Measurements from ENCODE around the gene LONP1.
A peak's percentile ranks its signal among the peaks of the same experiment; 100 is the strongest.
"Not testable (repeated sequence)": the region's sequence is repeated elsewhere in the genome, so short reads cannot be mapped to it uniquely, and the experiment has no call there.

LONP1 gene

DNA sequence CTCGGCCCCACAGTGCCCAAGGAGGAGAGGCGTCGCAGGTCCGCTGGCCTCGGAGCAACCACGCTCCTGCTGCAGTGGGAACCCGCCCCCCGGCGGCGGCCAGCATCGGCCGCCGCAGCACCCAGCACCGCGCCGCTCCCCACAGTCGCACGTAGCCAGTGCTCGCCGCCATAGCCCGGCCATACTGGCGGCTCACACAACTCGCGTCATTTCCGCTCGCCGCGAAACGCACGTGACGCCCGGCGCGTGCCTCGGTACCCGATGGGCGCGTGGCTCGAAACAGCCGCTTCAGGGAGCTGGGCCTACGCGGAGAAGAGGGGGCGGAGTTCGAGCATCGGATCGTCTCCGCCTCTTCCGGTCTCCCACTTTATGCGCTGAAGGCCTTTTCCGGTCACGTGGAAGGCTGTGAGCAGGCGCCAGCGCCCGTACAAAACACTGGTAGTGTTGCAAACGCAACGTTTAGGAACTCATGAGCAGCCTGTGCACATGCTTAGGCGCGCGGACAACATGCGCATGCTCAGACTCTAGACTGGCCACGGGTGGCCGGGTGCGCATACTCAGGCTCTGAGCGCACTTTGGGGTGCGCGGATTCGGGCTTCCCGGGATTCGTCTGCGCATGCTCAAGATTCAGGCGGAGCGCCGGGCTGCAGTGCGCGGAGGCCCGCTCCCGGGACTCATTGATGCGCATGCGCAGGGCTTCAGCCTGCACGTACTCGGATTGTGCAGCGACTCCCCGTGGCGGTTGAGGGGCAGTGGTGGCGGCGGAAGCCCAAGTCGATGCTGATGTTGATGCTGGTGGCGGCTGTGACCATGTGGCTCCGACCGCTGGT lies at the start of gene LONP1, which contains the start of gene CATSPERD:
TSS of gene LONP1 (minus strand) at position 186 of the 830 bp plus-strand sequence. CDS start at position 172, 14 bp downstream.
TSS of gene CATSPERD (plus strand) at position 677 of the 830 bp plus-strand sequence. CDS start at position 778, 101 bp downstream.
- Histone ChIP-seq H3K36me3 (ENCODE audit: insufficient read depth, low read length) (peaks cover 3% of the 10 kb centered on the region; the same call in 1 of the 2 replicates), H3K4me1 (ENCODE audit: insufficient read depth, low read length) (no peaks in the 10 kb centered on the region; the same call in 1 of the 2 replicates), H3K9me3 (ENCODE audit: control insufficient read depth, insufficient read depth, low read length) (no peaks in the 10 kb centered on the region), H3K9ac (ENCODE audit: low read depth, low read length) (peak within 1 kb of the TSS; percentile 99)

GRCh38 chr19:5767949-5768348 lies 48.0 kb upstream of the LONP1 start:
- Histone ChIP-seq H3K36me3 (ENCODE audit: insufficient read depth, low read length) (no peaks in the 10 kb centered on the region), H3K9me3 (ENCODE audit: control insufficient read depth, insufficient read depth, low read length) (no peaks in the 10 kb centered on the region), H3K9ac (ENCODE audit: low read depth, low read length) (no peak overlapping the region), H3K4me1 (ENCODE audit: insufficient read depth, low read length) (no peaks in the 10 kb centered on the region)

- no peaks in the 10 kb centered on the region for H3K4me1 ChIP-seq (ENCODE audit: insufficient read depth, low read length)
- H3K9me3 ChIP-seq (ENCODE audit: control insufficient read depth, insufficient read depth, low read length): no peaks in the 10 kb centered on the region
- H3K9ac ChIP-seq (ENCODE audit: low read depth, low read length): no peak overlapping the region
- H3K36me3 ChIP-seq (ENCODE audit: insufficient read depth, low read length): no peaks in the 10 kb centered on the region
Observed at GRCh38 chr19:5765220-5765619, 45.3 kb upstream of the LONP1 start.

- H3K4me1 ChIP-seq (ENCODE audit: insufficient read depth, low read length): no peaks in the 10 kb centered on the region
- no peaks in the 10 kb centered on the region for H3K9me3 ChIP-seq (ENCODE audit: control insufficient read depth, insufficient read depth, low read length)
- no peak overlapping the region for H3K9ac ChIP-seq (ENCODE audit: low read depth, low read length)
- no peaks in the 10 kb centered on the region for H3K36me3 ChIP-seq (ENCODE audit: insufficient read depth, low read length)
Observed at GRCh38 chr19:5762608-5763217, 42.8 kb upstream of the LONP1 start.

DNA sequence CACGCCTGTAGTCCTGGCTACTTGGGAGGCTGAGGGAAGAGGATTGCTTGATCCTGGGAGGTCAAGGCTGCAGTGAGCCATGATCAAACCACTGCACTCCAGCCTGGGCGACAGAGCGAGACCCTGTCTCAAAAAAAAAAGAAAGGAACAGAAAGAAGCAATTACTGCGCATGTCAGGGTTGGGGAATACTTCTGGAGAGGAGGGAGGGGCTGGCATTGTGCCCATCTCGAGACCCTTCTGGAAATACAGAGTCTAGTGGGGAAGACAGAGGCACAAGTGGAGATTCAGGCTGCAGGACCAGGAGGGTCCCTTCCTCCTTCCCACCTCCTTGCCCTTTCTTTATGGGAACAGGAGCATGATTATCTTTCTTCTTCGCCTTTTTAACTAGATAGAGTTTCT lies 33.8 kb upstream of the LONP1 start:
- no peak overlapping the region for H3K9ac ChIP-seq (ENCODE audit: low read depth, low read length)
- no peaks in the 10 kb centered on the region for H3K4me1 ChIP-seq (ENCODE audit: insufficient read depth, low read length)
- H3K36me3 ChIP-seq (ENCODE audit: insufficient read depth, low read length): no peaks in the 10 kb centered on the region
- no peaks in the 10 kb centered on the region for H3K9me3 ChIP-seq (ENCODE audit: control insufficient read depth, insufficient read depth, low read length)

DNA sequence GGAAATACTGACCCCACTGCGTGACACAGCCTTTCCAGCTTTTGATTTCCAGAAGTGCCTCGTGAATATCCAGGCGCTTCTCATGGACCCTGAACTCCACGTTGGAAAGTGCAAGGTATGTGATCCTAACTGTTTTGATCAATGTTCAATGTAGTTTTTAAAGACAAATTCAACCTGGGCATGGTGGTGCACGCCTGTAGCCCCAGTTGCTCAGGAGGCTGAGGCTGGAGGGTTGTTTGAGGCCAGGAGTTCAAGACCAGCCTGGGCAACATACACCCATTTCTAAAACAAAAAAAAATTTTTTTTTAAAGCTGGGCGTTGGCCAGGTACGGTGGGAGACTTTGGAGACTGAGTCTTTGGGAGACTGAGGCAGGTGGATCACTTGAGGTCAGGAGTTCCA lies 31.8 kb upstream of the LONP1 start:
- no peak overlapping the region for H3K9ac ChIP-seq (ENCODE audit: low read depth, low read length)
- H3K36me3 ChIP-seq (ENCODE audit: insufficient read depth, low read length): no peaks in the 10 kb centered on the region
- no peaks in the 10 kb centered on the region for H3K9me3 ChIP-seq (ENCODE audit: control insufficient read depth, insufficient read depth, low read length)
- H3K4me1 ChIP-seq (ENCODE audit: insufficient read depth, low read length): no peaks in the 10 kb centered on the region

GRCh38 chr19:5749505-5749904 lies 29.6 kb upstream of the LONP1 start:
- H3K9me3 ChIP-seq (ENCODE audit: control insufficient read depth, insufficient read depth, low read length): no peaks in the 10 kb centered on the region
- no peaks in the 10 kb centered on the region for H3K4me1 ChIP-seq (ENCODE audit: insufficient read depth, low read length)

GRCh38 chr19:5748920-5749319 lies 29.0 kb upstream of the LONP1 start:
- H3K9me3 ChIP-seq (ENCODE audit: control insufficient read depth, insufficient read depth, low read length); H3K9ac ChIP-seq (ENCODE audit: low read depth, low read length); H3K36me3 ChIP-seq (ENCODE audit: insufficient read depth, low read length); H3K4me1 ChIP-seq (ENCODE audit: insufficient read depth, low read length): not testable (repeated sequence)

More at GRCh38 chr19:5749505-5749904, 29.6 kb upstream of the LONP1 start:
- Histone ChIP-seq H3K9ac (ENCODE audit: low read depth, low read length) (no peak overlapping the region), H3K36me3 (ENCODE audit: insufficient read depth, low read length) (no peaks in the 10 kb centered on the region)

GRCh38 chr19:5744999-5745398 lies 25.1 kb upstream of the LONP1 start:
- H3K36me3 ChIP-seq (ENCODE audit: insufficient read depth, low read length): not testable (repeated sequence)

DNA sequence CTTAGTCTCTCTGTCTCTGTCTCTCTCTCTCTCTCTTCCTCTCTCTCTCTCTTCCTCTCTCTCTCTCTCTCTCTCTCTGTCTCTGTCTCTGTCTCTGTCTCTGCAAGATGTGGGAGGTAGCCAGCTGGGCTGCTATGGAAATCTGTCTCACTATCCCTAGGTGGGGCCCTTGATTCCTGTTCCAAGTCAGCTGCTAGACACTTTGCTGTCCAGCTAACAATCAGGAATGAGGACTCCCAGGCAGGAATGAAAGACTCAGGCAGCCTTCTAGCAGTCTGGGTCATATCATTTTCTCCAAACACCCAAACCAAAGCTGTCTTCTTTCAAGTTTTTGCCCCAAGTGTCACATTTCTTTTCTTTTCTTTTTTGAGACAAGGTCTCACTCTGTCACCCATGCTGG lies 23.7 kb upstream of the LONP1 start:
- H3K4me1 ChIP-seq (ENCODE audit: insufficient read depth, low read length): no peaks in the 10 kb centered on the region
- H3K9ac ChIP-seq (ENCODE audit: low read depth, low read length): no peak overlapping the region
- no peaks in the 10 kb centered on the region for H3K36me3 ChIP-seq (ENCODE audit: insufficient read depth, low read length)
- no peaks in the 10 kb centered on the region for H3K9me3 ChIP-seq (ENCODE audit: control insufficient read depth, insufficient read depth, low read length)

More at GRCh38 chr19:5744999-5745398, 25.1 kb upstream of the LONP1 start:
- H3K9ac ChIP-seq (ENCODE audit: low read depth, low read length); H3K4me1 ChIP-seq (ENCODE audit: insufficient read depth, low read length); H3K9me3 ChIP-seq (ENCODE audit: control insufficient read depth, insufficient read depth, low read length): not testable (repeated sequence)

GRCh38 chr19:5742051-5742450 lies 22.1 kb upstream of the LONP1 start:
- Histone ChIP-seq H3K36me3 (ENCODE audit: insufficient read depth, low read length) (no peaks in the 10 kb centered on the region), H3K9me3 (ENCODE audit: control insufficient read depth, insufficient read depth, low read length) (no peaks in the 10 kb centered on the region), H3K4me1 (ENCODE audit: insufficient read depth, low read length) (no peaks in the 10 kb centered on the region), H3K9ac (ENCODE audit: low read depth, low read length) (no peak overlapping the region)

DNA sequence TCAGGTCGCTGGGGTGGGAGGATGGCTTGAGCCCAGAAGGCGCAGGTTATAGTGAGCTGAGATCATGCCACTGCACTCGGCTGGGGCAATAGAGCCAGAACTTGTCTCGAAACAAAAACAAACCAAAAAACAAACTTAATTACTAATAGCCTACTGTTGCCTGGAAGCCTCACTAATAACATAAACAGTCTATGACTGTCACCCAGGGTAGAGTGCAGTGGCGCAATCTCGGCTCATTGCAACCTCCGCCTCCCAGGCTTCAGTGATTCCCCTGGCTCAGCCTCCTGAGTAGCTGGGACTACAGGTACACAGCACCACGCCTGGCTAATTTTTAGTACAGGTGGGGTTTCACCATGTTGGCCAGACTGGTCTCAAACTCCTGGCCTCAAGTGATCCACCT lies 18.5 kb upstream of the LONP1 start:
- Histone ChIP-seq H3K9ac (ENCODE audit: low read depth, low read length) (no peak overlapping the region), H3K4me1 (ENCODE audit: insufficient read depth, low read length) (no peaks in the 10 kb centered on the region), H3K9me3 (ENCODE audit: control insufficient read depth, insufficient read depth, low read length) (no peaks in the 10 kb centered on the region), H3K36me3 (ENCODE audit: insufficient read depth, low read length) (no peaks in the 10 kb centered on the region)

DNA sequence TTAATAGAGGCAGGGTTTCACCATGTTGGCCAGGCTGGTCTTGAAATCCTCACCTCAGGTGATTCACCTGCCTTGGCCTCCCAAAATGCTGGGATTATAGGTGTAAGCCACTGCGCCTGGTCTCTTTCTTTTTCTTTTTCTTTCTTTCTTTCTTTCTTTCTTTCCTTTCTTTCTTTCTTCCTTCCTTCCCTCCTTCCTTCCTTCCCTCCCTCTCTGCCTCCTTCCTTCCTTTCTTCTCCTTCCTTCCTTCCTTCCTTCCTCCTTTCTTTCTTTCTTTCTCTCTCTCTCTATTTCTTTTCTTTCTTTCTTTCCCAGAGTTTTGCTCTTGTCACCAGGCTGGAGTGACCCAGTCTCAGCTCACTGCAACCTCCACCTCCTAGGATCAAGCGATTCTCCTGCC lies 13.2 kb upstream of the LONP1 start:
- H3K36me3 ChIP-seq (ENCODE audit: insufficient read depth, low read length): not testable (repeated sequence)

GRCh38 chr19:5727453-5728050 lies 7.6 kb upstream of the LONP1 start:
- H3K36me3 ChIP-seq (ENCODE audit: insufficient read depth, low read length): no peaks in the 10 kb centered on the region
- H3K9ac ChIP-seq (ENCODE audit: low read depth, low read length): no peak overlapping the region
- H3K9me3 ChIP-seq (ENCODE audit: control insufficient read depth, insufficient read depth, low read length): no peaks in the 10 kb centered on the region
- no peaks in the 10 kb centered on the region for H3K4me1 ChIP-seq (ENCODE audit: insufficient read depth, low read length)

More for the DNA sequence above, 13.2 kb upstream of the LONP1 start:
- not testable (repeated sequence) for H3K4me1 ChIP-seq (ENCODE audit: insufficient read depth, low read length); H3K9ac ChIP-seq (ENCODE audit: low read depth, low read length); H3K9me3 ChIP-seq (ENCODE audit: control insufficient read depth, insufficient read depth, low read length)
